NCI-H524 treated with DMSO at 0.1 percent for 48 hours (cell line): ENCODE measurements around the gene PHF10.
"Not testable (repeated sequence)": the region's sequence is repeated elsewhere in the genome, so short reads cannot be mapped to it uniquely, and the experiment has no call there.

ENCODE experiments used
- DNase-seq: peaks from one replicate; lab custom pipeline; 2025; lab: John Stamatoyannopoulos, UW

PHF10 gene

DNA sequence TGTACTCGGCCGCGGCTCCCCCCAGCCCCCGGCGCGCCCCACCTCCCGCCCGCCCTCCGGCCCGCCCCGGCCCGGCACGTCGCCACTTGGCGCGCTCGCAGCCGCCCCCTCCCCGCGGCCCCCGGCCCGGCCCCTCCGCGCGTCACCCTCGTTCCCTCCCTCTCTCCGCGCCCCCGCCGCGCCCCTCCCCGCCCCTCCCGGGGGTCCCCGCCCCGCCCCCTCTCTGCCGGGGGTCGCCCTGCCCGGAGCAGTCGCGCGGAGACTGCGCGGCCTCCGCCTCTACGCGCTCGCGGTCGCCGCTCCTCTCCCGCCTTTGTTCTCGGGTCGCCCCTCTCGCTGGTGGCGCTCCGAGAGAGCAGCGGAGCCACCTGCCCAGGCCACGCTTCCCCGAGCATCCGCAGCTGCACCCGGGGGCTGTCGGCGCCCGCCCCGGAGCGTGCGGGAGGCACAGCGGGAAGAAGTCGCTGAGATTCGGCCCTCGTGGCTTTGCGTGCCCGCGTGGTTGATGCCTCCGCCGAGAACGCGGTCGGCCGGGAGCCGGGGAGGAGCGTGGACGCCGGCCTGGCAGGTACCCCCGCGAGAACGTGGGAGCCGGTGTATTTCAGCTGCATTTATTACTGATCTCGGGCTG is at the start of gene PHF10:
Gene PHF10, minus strand, starts transcription at position 7 of the 631 bp plus-strand sequence. CDS start 569 bp downstream, outside the sequence.
- DNase-seq, result no peak

- no peak for DNase-seq
Measured at GRCh38 chr6:169766921-169767736, 42.8 kb upstream of the PHF10 start.

- DNase-seq, result no peak
Measured at GRCh38 chr6:169766232-169766631, 41.9 kb upstream of the PHF10 start.

- DNase-seq, result not testable (repeated sequence)
Measured at GRCh38 chr6:169765789-169766188, 41.5 kb upstream of the PHF10 start.

GRCh38 chr6:169763881-169764280 is 39.6 kb upstream of the PHF10 start:
- no peak for DNase-seq

GRCh38 chr6:169763308-169763707 is 39.0 kb upstream of the PHF10 start:
- no peak for DNase-seq

DNA sequence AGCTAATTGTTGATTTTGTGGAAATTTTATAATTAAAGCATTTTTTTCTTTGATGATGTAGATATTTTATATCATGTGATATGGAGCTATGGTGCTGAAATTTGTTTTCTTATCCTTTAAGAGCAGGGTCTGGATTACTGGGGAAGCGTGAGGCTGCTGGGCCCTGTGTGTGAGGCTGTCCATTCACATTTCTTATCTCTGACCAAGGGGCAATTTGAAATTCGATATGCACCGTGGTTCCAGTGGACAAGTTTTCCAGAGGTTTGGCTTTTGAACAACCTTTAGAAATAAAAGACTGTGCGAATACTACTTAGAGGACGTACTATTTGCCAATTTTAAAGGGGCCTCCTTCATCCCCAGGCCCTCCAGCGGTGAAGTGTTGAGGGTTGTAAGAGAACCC is 30.9 kb upstream of the PHF10 start:
- DNase-seq, result no peak

DNA sequence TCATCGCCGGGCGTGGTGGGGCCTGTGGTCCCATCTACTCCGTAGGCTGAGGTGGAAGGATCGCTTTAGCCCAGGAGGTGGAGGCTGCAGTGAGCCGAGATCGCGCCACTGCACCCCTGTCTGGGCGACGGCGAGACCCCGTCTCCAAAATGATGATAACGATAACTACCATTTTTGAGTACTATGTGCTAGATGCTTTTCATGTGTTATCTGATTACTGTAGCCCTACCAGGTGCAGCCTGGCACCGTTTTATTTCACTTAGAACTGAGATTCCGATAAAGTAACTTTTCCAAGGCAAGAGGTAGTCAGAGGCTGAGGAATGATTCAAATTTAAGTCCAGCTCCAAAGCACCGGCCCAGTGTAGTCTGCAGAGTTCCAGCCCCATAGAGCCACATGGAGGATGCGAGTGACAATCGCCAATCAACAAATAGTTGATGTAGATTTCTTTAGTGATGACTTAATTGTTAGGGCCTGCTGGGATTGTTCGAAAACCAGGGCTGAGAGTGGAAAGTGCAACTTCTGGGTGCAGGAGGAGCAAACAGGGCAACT is 27.8 kb upstream of the PHF10 start:
- no peak for DNase-seq

DNA sequence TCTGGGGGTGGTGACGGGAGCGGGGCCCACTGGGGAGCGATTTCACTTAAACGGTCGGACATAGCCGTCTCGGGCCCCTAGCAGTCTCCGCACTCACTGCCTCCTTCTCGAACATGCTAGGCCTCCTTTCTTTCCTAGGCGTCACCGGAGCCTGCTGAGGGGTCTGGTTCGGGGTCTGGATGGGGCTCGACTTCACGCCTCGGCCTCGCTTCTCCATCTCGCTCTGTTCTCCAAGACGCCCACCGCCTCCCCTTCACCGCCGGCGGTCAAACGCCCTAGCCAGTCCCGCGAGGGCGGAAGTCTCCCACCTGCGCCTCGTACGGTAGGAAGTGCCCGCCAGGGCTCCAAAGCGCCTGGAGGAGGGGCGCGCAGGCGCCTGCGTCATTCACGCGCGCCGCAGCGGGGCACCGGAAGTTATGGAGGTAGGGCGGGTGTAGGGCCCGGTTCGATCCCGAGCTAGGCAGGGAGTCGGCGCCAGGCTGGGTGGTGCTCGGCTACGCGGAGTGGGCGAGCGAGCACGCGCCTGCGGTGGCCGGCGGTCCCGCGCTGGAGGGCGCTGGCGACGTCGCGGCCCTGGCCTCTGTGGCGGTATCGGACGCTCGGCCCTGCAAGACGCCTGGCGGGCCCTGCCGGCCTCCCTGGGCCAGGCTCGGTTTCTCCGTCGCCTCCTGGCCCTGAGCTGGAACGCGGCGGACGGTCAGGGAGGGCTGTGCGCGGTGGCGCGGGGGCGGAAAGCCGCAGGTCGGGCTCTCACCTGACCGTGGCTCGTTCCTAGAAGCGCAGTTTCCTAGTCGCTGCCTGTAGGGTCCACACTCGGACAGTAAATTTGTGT is 27.2 kb upstream of the PHF10 start, which contains the start of the genes DYNLT2 and ERMARD:
Gene DYNLT2, minus strand, starts transcription at position 331 of the 832 bp plus-strand sequence. Its CDS starts 114 bp downstream, at position 217.
Gene ERMARD, plus strand, starts transcription at position 381 of the 832 bp plus-strand sequence. Its CDS starts 36 bp downstream, at position 417.
- DNase-seq, result peak; percentile 80

GRCh38 chr6:169746556-169746955 is 22.3 kb upstream of the PHF10 start:
- no peak for DNase-seq

- DNase-seq, result no peak
Measured at GRCh38 chr6:169745405-169745804, 21.1 kb upstream of the PHF10 start.

DNA sequence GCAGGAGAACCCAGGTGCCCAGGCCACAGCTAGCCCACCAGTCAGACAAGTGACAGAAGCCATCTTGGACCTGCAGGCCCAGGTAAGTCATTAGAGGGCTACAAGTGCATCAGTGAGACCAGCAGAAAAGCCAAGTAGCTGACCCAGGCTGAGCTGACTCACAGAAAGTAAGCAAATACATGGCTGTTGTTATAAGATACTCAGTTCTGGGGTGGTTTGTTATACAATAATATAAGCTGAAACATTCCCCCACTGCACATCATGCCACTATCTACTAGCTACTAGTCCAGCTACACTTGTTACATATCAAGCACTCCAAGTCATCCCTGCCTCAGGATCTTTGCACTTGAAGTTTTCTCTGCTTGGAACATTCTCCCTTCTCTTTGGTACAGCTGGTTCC is 17.0 kb upstream of the PHF10 start:
- no peak for DNase-seq

- DNase-seq, result no peak
Measured at GRCh38 chr6:169738976-169739529, 14.8 kb upstream of the PHF10 start.

DNA sequence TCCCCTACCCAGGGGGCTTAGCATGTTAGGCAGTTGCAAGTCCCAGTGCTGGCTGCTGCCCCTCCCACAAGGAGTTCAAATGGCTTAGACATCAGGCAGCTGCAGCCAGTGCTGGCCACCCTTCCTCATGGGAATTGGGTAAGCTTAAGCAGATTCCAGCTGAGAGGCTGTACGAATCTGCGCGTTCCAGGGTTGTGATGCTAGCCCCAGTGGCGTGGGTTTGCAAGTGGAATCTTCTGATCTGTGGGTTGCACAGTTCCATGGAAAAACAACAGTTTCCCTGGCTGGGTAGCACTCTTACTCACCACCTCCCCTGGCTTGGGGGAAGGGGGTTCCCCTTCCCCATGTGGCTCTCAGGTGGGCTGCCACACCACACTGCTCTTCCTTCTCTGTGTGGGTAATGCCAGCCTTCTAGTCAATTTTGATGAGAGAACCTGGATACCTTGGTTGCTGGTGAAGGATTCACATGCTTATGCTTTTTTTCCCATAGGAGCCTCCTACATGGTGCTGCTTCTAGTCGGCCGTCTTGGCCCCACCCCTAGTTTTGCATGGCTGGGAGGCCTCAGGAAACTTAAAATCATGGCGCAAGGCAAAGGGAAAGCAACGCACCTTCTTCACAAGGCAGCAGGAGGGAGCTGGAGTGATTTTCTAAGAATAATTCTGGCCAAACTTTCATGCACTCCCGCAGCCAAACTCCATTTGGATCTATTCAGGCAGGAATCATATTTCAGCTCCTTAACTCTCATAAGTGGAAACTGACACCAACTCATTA is 14.1 kb upstream of the PHF10 start:
- DNase-seq, result peak; percentile 56

DNA sequence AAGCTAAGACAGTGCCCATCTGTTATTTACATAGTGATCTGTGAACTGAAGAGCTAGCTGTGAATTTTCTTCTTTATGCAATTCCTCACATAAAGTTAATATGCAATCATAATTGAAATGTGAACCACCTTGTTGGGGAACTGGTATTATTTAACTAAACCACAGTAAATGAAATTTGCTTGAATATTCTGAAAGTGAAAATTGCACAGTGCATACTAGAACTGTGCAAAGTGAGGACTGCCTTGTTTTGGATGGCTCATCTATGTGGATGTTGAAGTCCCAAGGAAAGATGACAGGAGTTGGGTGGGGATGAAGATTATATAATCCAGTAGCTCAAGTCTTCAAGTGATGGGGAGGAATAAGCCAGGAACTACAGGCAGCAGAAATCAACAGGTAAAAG is 5.7 kb upstream of the PHF10 start:
- DNase-seq, result no peak

- no peak for DNase-seq
Measured at GRCh38 chr6:169726963-169727362, 2.7 kb upstream of the PHF10 start.

GRCh38 chr6:169726049-169726400 is 1.7 kb upstream of the PHF10 start:
- no peak for DNase-seq

DNA sequence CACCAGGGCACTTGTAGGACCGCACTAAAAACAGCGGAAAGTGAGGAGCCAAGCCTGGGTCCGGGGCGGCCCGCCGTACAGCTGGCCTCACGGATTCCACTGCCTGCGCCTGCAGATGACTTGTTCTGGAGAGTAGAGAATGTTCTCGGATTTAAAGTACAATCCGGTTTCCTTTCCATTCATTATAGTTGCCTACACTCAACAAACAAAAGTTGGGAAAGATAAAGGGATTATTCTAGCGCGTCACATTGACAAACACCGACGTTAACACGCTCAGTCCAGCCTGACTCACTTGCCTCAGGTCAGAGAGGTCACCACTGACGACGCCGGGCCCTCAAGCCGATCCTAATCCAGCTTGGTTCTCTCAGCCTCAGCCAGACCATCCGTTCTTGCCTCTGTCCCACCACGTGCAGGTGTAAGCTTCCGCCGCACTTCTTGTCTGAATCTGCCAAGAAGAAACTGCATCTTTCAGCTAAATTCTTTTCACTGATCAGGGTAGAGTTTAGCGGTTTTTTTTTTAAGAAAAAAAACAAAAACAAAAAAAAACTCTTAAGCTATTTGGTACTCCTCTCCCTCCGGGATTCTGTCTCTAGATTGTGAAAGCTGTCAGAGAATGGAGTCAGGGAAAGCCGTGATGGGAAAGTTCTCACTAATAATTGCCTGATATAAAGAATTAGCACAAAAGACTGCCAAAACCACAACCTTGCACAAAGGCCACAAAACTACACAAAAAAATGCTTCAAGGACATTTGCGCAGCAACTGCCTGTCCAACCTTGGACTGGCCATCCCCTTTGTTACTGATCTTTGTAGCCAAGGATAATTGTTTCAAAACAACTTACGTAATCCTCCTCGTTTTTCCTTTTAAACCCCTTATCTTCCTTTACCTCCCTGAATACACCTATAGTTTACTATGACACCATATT is 1.1 kb upstream of the PHF10 start:
- DNase-seq, result no peak

GRCh38 chr6:169723991-169724493 is 258 bp downstream of the PHF10 start:
- no peak for DNase-seq
